K562 (cell line): ENCODE results near the gene BOLA3. TPM values are rescaled to one million over a fixed set of nuclear protein-coding genes. Genes with fewer than 3 reads are reported as not detected.
A peak's percentile ranks its signal among the peaks of the same experiment; 100 is the strongest.

Experiments
- ATAC-seq: fragments of 200-7000 bp; cut with Tn5 transposase; 3 replicates; pipeline ENCODE4 v1.9.1; 2020; ENCODE audit warnings: moderate library complexity
- BruUV-seq: library from RNA; stranded (reverse); fragments of 400-500 nt; replicated peaks from 2 replicates; lab custom pipeline; 2021; lab: Mats Ljungman, UMichigan
- CTCF ChIA-PET: fragments of 300-600 bp; formaldehyde crosslinking; extraction: SDS; loops from one replicate; lab custom pipeline; 2021; ENCODE audit warnings: low intra/inter-chr PET ratio; lab: Yijun Ruan, JAX
- POLR2A ChIA-PET: fragments of 300-600, 350-650 bp; sonication (Branson Sonifier 250); formaldehyde crosslinking; extraction: SDS; loops from one replicate; lab custom pipeline; 2021; ENCODE audit warnings: antibody characterized with exemption, inconsistent platforms; lab: Yijun Ruan, JAX
- DNase-seq, 4 experiments: peaks; one replicate each; pipeline versions ENCODE4 v3.0.0 to v3.0.0-alpha.2; 2011 to 2018; ENCODE audit warnings: low spot score in 3 of 4, mixed read lengths in 3 of 4; ENCODE audit errors: extremely low read depth in 1 of 4
- FAIRE-seq: peaks from 2 replicates; lab custom pipeline; 2011; peaks lifted over from hg19 to GRCh38; lab: Jason Lieb, UNC
- H2AFZ ChIP-seq: 2 replicates; pipeline ENCODE4 v1.6.0; 2011; ENCODE audit warnings: low read depth, low read length, control low read depth, inconsistent platforms
- H3K27ac ChIP-seq: fragments of 200-600 bp; 3 replicates; pipeline ENCODE4 v1.8.0; 2011; ENCODE audit warnings: low read depth, mild to moderate bottlenecking, control low read depth, inconsistent platforms, low read length, moderate library complexity, mixed read lengths; ENCODE audit errors: extremely low read depth
- H3K27me3 ChIP-seq, 2 experiments: fragments of 300-600 bp in 1 of 2; 2 replicates in 1 of 2; 3 replicates in 1 of 2; pipeline versions ENCODE4 v1.6.0 to v1.8.0; 2011; ENCODE audit warnings: inconsistent platforms in 2 of 2, low read length in 2 of 2, mild to moderate bottlenecking in 1 of 2, mixed read lengths in 1 of 2, moderate library complexity in 1 of 2; ENCODE audit not compliant: control insufficient read depth in 2 of 2, insufficient read depth in 2 of 2
- H3K36me3 ChIP-seq: fragments of 300-600 bp; 3 replicates; pipeline ENCODE4 v1.8.0; 2011; ENCODE audit warnings: mild to moderate bottlenecking, low read length, inconsistent platforms; ENCODE audit not compliant: control insufficient read depth, insufficient read depth
- H3K4me1 ChIP-seq, 2 experiments: fragments of 200-600 bp in 1 of 2; replicated peaks in 1 of 2; 2 replicates in 1 of 2; 3 replicates in 1 of 2; pipeline versions ENCODE4 v1.5.1 to v1.8.0; 2011; ENCODE audit warnings: inconsistent platforms in 2 of 2, low read length in 2 of 2, mild to moderate bottlenecking in 1 of 2, mixed read lengths in 1 of 2, moderate library complexity in 1 of 2; ENCODE audit not compliant: control insufficient read depth in 2 of 2, insufficient read depth in 2 of 2
- H3K4me2 ChIP-seq: 2 replicates; pipeline ENCODE4 v1.6.1; 2011; ENCODE audit warnings: low read length, control low read depth, inconsistent platforms, mixed read lengths; ENCODE audit not compliant: insufficient read depth
- H3K4me3 ChIP-seq: fragments of 200-600 bp; sonication (generic), shearing (Covaris generic); 2 replicates; pipeline ENCODE4 v1.5.1; 2016; ENCODE audit warnings: control low read depth, inconsistent platforms
- H3K79me2 ChIP-seq: fragments of 200-600 bp; 3 replicates; pipeline ENCODE4 v1.8.0; 2011; ENCODE audit warnings: low read length, inconsistent platforms; ENCODE audit not compliant: control insufficient read depth, insufficient read depth
- H3K9ac ChIP-seq, 2 experiments: 2 replicates each; pipeline versions ENCODE4 v1.6.0 to v1.6.1; 2011; ENCODE audit warnings: low read depth in 2 of 2, low read length in 2 of 2, control low read depth in 1 of 2, inconsistent platforms in 1 of 2, mild to moderate bottlenecking in 1 of 2, mixed read lengths in 1 of 2; ENCODE audit not compliant: insufficient read depth in 1 of 2
- H3K9me1 ChIP-seq: one replicate; pipeline ENCODE4 v1.6.0; 2011; ENCODE audit warnings: inconsistent platforms, mild to moderate bottlenecking, low read length, moderate library complexity; ENCODE audit not compliant: control insufficient read depth, insufficient read depth
- H3K9me3 ChIP-seq: replicated peaks from 2 replicates; pipeline ENCODE4 v1.5.1; 2011; ENCODE audit warnings: low read depth, low read length, inconsistent platforms; ENCODE audit not compliant: control insufficient read depth, insufficient read depth
- H4K20me1 ChIP-seq: replicated peaks from 2 replicates; pipeline ENCODE4 v1.6.1; 2011; ENCODE audit warnings: low read length, inconsistent platforms, mixed read lengths; ENCODE audit not compliant: control insufficient read depth, insufficient read depth
- ADNP ChIP-seq: fragments of 200-800 bp; sonication (Bioruptor generic); IDR thresholded peaks from 2 replicates; pipeline ENCODE4 v1.6.1; 2016; ENCODE audit warnings: missing genetic modification characterization, missing compliant biosample characterization
- BCOR ChIP-seq: fragments of 450-650 bp; IDR thresholded peaks from 2 replicates; pipeline ENCODE4 v1.6.1; 2016
- HCFC1 ChIP-seq: IDR thresholded peaks from 2 replicates; pipeline ENCODE4 v1.6.1; 2012; ENCODE audit warnings: low read depth, low read length, improper control_type of control experiment
- HDGF ChIP-seq: fragments of 450-650 bp; IDR thresholded peaks from 2 replicates; pipeline ENCODE4 v1.6.1; 2016
- HES1 ChIP-seq: fragments of 450-650 bp; IDR thresholded peaks from 2 replicates; pipeline ENCODE4 v1.6.1; 2016; ENCODE audit warnings: low read depth, mild to moderate bottlenecking, moderate library complexity
- HLTF ChIP-seq: fragments of 450-650 bp; IDR thresholded peaks from 2 replicates; pipeline ENCODE4 v1.6.1; 2016
- JUN ChIP-seq, 2 experiments: sonication (generic) in 1 of 2; formaldehyde crosslinking in 1 of 2; IDR thresholded peaks; 2 replicates each; pipeline versions ENCODE4 v1.6.1 to v1.8.0; 2012 to 2022; ENCODE audit warnings: borderline replicate concordance in 2 of 2, mild to moderate bottlenecking in 2 of 2, improper control_type of control experiment in 1 of 2, low read depth in 1 of 2, low read length in 1 of 2, missing genetic modification reagents in 1 of 2
- KDM1A ChIP-seq, 2 experiments: fragments of 450-650 bp; IDR thresholded peaks; 2 replicates each; pipeline ENCODE4 v1.6.1; 2016; ENCODE audit warnings: mild to moderate bottlenecking in 2 of 2
- MYBL2 ChIP-seq, 2 experiments: fragments of 450-650 bp in 1 of 2; sonication (generic) in 1 of 2; formaldehyde crosslinking in 1 of 2; IDR thresholded peaks; 2 replicates each; pipeline versions ENCODE4 v1.6.1 to v1.8.1; 2017 to 2022; ENCODE audit warnings: borderline replicate concordance in 1 of 2, inconsistent platforms in 1 of 2, low read depth in 1 of 2, mild to moderate bottlenecking in 1 of 2, missing genetic modification reagents in 1 of 2, moderate library complexity in 1 of 2
- RBFOX2 ChIP-seq: fragments of 200-400 bp; formaldehyde crosslinking; IDR thresholded peaks from 2 replicates; pipeline ENCODE4 v1.6.1; 2017; ENCODE audit warnings: low read depth, mild to moderate bottlenecking, low read length, moderate library complexity
- RBM25 ChIP-seq: fragments of 200-400 bp; formaldehyde crosslinking; IDR thresholded peaks from 2 replicates; pipeline ENCODE4 v1.6.1; 2018; ENCODE audit warnings: low read length, low read depth, moderate library complexity; ENCODE audit not compliant: severe bottlenecking
- SMAD3 ChIP-seq: fragments of 450-650 bp; formaldehyde crosslinking; conservative IDR thresholded peaks from 2 replicates; pipeline ENCODE4 v1.4.0; 2020; ENCODE audit warnings: mild to moderate bottlenecking
- SMARCA5 ChIP-seq: fragments of 450-650 bp; IDR thresholded peaks from 2 replicates; pipeline ENCODE4 v1.6.1; 2016
- SP1 ChIP-seq: sonication (generic); formaldehyde crosslinking; IDR thresholded peaks from 2 replicates; pipeline ENCODE4 v1.8.1; 2022; ENCODE audit warnings: mild to moderate bottlenecking, missing genetic modification reagents
- TRIM28 ChIP-seq: fragments of 450-650 bp; IDR thresholded peaks from 2 replicates; pipeline ENCODE4 v1.6.1; 2017
- ZBTB17 ChIP-seq: fragments of 450-650 bp; formaldehyde crosslinking; IDR thresholded peaks from 2 replicates; pipeline ENCODE4 v1.4.0; 2020; ENCODE audit warnings: mild to moderate bottlenecking
- ZNF146 ChIP-seq: IDR thresholded peaks from one replicate; pipeline ENCODE4 v1.6.1; 2018; ENCODE audit warnings: missing compliant biosample characterization; ENCODE audit not compliant: unreplicated experiment
- ZNF184 ChIP-seq: sonication (generic); formaldehyde crosslinking; IDR thresholded peaks from 2 replicates; pipeline ENCODE4 v1.5.0; 2020; ENCODE audit warnings: missing genetic modification reagents
- ZNF277 ChIP-seq: fragments of 250-450 bp; sonication (Bioruptor Pico); IDR thresholded peaks from 2 replicates; pipeline ENCODE4 v1.8.0; 2022; ENCODE audit warnings: inconsistent platforms, mild to moderate bottlenecking, moderate library complexity, borderline replicate concordance
- ZZZ3 ChIP-seq: fragments of 450-650 bp; IDR thresholded peaks from 2 replicates; pipeline ENCODE4 v1.6.1; 2016; ENCODE audit warnings: antibody characterized with exemption, mild to moderate bottlenecking, moderate library complexity
- WGBS: fragments of 100-300 bp; shearing (Covaris generic); methylation state at CpG from one replicate; pipeline ENCODE4 v1.1.6; 2016; ENCODE audit warnings: low coverage, mixed read lengths; ENCODE audit not compliant: insufficient coverage; ENCODE audit errors: missing lambda C conversion rate; 5-methylcytosine and 5-hydroxymethylcytosine counted together
- in situ Hi-C: fragments of 300-500 bp; cut with MboI; formaldehyde crosslinking; loops from 4 replicates; pipeline ENCODE4 v1.15.0; 2018; ENCODE audit warnings: inconsistent platforms, mixed read lengths
- intact Hi-C: fragments of 100-400 bp; cut with micrococcal nuclease; formaldehyde crosslinking; loops from 2 replicates; pipeline ENCODE4 v1.14.2; 2022
- polyA plus RNA-seq, 8 experiments: library from polyadenylated mRNA; depleted of rRNA in 4 of 8; stranded (reverse) in 5 of 8; unstranded in 3 of 8; fragments of >200 nt; fragmentation: Nextera tagmentation in 2 of 8; fragmentation: Illumina TruSeq in 1 of 8; extraction: Ambion mirVana in 2 of 8; extraction: Trizol in 1 of 8; gene quantifications; 2 replicates each; pipeline versions ENCODE4 v1.2.1 to v1.2.3, GENCODE V29; 2011 to 2014; ENCODE audit warnings: inconsistent platforms in 1 of 8, missing spikeins in 1 of 8
- total RNA-seq, 7 experiments: library from RNA; depleted of rRNA in 6 of 7; stranded (reverse); fragments of >200 nt in 6 of 7; fragmentation: Illumina TruSeq in 2 of 7; extraction: Trizol in 2 of 7; gene quantifications; 2 replicates each; pipeline versions ENCODE4 v1.2.1 to v1.2.3, GENCODE V29; 2011 to 2021; ENCODE audit warnings: low replicate concordance in 1 of 7

Gene BOLA3
- total and polyA plus RNA-seq, 9 of the 15 experiments (the other 6 are each of a cell fraction or from before 2014, with no cell fraction given): 149 to 619 (median 255) TPM

GRCh38 chr2:74164761-74165160, 17.0 kb upstream of the BOLA3 start:
- Histone ChIP-seq H3K9ac (no peak overlapping the region), H2AFZ (no peak overlapping the region), H3K4me3 (no peak overlapping the region), H3K9me3 (peaks cover 3% of the 10 kb centered on the region; the same call in 1 of the 2 replicates), H3K27ac (no peak overlapping the region), H4K20me1 (no peaks in the 10 kb centered on the region), H3K4me2 (no peak overlapping the region), H3K36me3 (peaks cover 95% of the 10 kb centered on the region), H3K27me3 (no peaks in the 10 kb centered on the region), H3K9me1 (no peaks in the 10 kb centered on the region), H3K79me2 (peaks cover 44% of the 10 kb centered on the region), H3K4me1 (peaks cover 0 to 9% of the 10 kb centered on the region in 2 experiments; a peak in 3 of 5 replicates)
- FAIRE-seq (no peak), ATAC-seq (no peak), DNase-seq (no peak)
- ChIA-PET CTCF (no interaction called here), POLR2A (interaction anchor here (3.1 kb wide), 1 partner anchor 14 kb away, joined by 18 read pairs; the partner anchor contains the start of gene MOB1A)
- WGBS: 94% methylated on average over 1 of the region's 1 CpG
- peak; percentile 62; the same call in 1 of the 2 replicates for TF ChIP-seq TRIM28
- 0 out of 4 replicates have a peak, but pooled peaks have one; percentile 19 for TF ChIP-seq KDM1A (IDR thresholded peaks at IDR 0.05)
- no peak for TF ChIP-seq ZNF146
- no peak for TF ChIP-seq ZNF277 (CRISPR knock-in tag)
- TF ChIP-seq ADNP (tag): peak; percentile 68
- TF ChIP-seq BCOR: peak; percentile 19; the same call in 1 of the 2 replicates
- TF ChIP-seq HDGF: no peak
- TF ChIP-seq ZBTB17 (CRISPR knock-in tag): no peak
- TF ChIP-seq ZNF184 (CRISPR knock-in tag): peak; percentile 94
- TF ChIP-seq HCFC1: no peak
- no peak for TF ChIP-seq SP1
- TF ChIP-seq JUN (IDR thresholded peaks at IDR 0.05; ENCODE audit: borderline replicate concordance, low read depth, low read length): no peak
- no peak for TF ChIP-seq JUN (CRISPR knock-in tag; IDR thresholded peaks at IDR 0.05; ENCODE audit: borderline replicate concordance)
- peak; percentile 33; the same call in 1 of the 2 replicates for TF ChIP-seq HLTF
- no peak for TF ChIP-seq MYBL2 (IDR thresholded peaks at IDR 0.05; ENCODE audit: low read depth)
- no peak for TF ChIP-seq MYBL2 (CRISPR knock-in tag; IDR thresholded peaks at IDR 0.05; ENCODE audit: borderline replicate concordance)
- TF ChIP-seq RBFOX2: 0 out of 2 replicates have a peak, but pooled peaks have one; percentile 26
- TF ChIP-seq HES1: no peak
- 0 out of 2 replicates have a peak, but pooled peaks have one; percentile 23 for TF ChIP-seq SMARCA5
- TF ChIP-seq RBM25: peak; percentile 81
- no peak for TF ChIP-seq SMAD3 (CRISPR knock-in tag)
- peak; percentile 26; the same call in 1 of the 2 replicates for TF ChIP-seq ZZZ3
- intact Hi-C loops (no loop called here), in situ Hi-C loops (no loop called here)
- BruUV-seq: no TSS peak
